GM12878 (cell line): ENCODE data around the gene PGGT1B. TPM values are rescaled to one million over a fixed set of nuclear protein-coding genes. Genes with fewer than 3 reads are reported as not detected.

Source experiments
- ATAC-seq: fragments of 200-7000 bp; cut with Tn5 transposase; 3 replicates; pipeline ENCODE4 v1.9.1; 2020; ENCODE audit warnings: mild to moderate bottlenecking, moderate library complexity
- BruUV-seq: library from RNA; stranded (reverse); fragments of 400-500 nt; replicated peaks from 2 replicates; lab custom pipeline; 2021; lab: Mats Ljungman, UMichigan
- CTCF ChIA-PET: fragments of 300-600 bp; sonication (Branson Sonifier 250); formaldehyde crosslinking; extraction: SDS; loops from one replicate; lab custom pipeline; 2021; ENCODE audit warnings: inconsistent platforms; lab: Yijun Ruan, JAX
- POLR2A ChIA-PET: fragments of 350-600 bp; formaldehyde crosslinking; extraction: SDS; loops from one replicate; lab custom pipeline; 2021; ENCODE audit warnings: inconsistent platforms; lab: Charles Lee
- RAD21 ChIA-PET: fragments of 300-600 bp; sonication (Branson Sonifier 250); formaldehyde crosslinking; loops from one replicate; lab custom pipeline; 2023; ENCODE audit warnings: antibody characterized with exemption; ENCODE audit not compliant: unreplicated experiment; lab: Charles Lee
- SMC1A ChIA-PET: fragments of 300-600 bp; sonication (Branson Sonifier 250); formaldehyde crosslinking; loops from one replicate; lab custom pipeline; 2023; ENCODE audit not compliant: unreplicated experiment, uncharacterized antibody; lab: Charles Lee
- DNase-seq: peaks from one replicate; pipeline ENCODE4 v3.0.0-alpha.2; 2011; ENCODE audit warnings: low read depth, low spot score
- FAIRE-seq: peaks from 3 replicates; lab custom pipeline; 2011; peaks lifted over from hg19 to GRCh38; lab: Jason Lieb, UNC
- H2AFZ ChIP-seq: 2 replicates; pipeline ENCODE4 v1.6.0; 2011; ENCODE audit warnings: low read depth, low read length, control low read depth; ENCODE audit not compliant: control insufficient read depth
- H3K27ac ChIP-seq: 2 replicates; pipeline ENCODE4 v1.5.1; 2011; ENCODE audit warnings: control low read depth; ENCODE audit not compliant: control insufficient read depth, insufficient read depth
- H3K27me3 ChIP-seq, 2 experiments: replicated peaks in 1 of 2; 2 replicates each; pipeline versions ENCODE4 v1.6.0 to v1.6.1; 2011; ENCODE audit warnings: low read length in 1 of 2; ENCODE audit not compliant: control insufficient read depth in 2 of 2, insufficient read depth in 2 of 2
- H3K36me3 ChIP-seq, 2 experiments: 2 replicates each; pipeline ENCODE4 v1.5.1; 2011; ENCODE audit warnings: low read length in 1 of 2; ENCODE audit not compliant: control insufficient read depth in 2 of 2, insufficient read depth in 2 of 2
- H3K4me1 ChIP-seq: 2 replicates; pipeline ENCODE4 v1.6.1; 2011; ENCODE audit warnings: mild to moderate bottlenecking, low read length, moderate library complexity, mixed read lengths; ENCODE audit not compliant: control insufficient read depth, insufficient read depth
- H3K4me2 ChIP-seq: 2 replicates; pipeline ENCODE4 v1.6.0; 2011; ENCODE audit warnings: control low read depth; ENCODE audit not compliant: control insufficient read depth, insufficient read depth
- H3K4me3 ChIP-seq: fragments of 200-600 bp; sonication (generic); 2 replicates; pipeline ENCODE4 v1.5.1; 2016
- H3K79me2 ChIP-seq: 2 replicates; pipeline ENCODE4 v1.6.0; 2011; ENCODE audit warnings: low read length; ENCODE audit not compliant: control insufficient read depth, insufficient read depth
- H3K9ac ChIP-seq: 2 replicates; pipeline ENCODE4 v1.8.0; 2011; ENCODE audit warnings: low read length, control low read depth, mixed read lengths; ENCODE audit not compliant: control insufficient read depth, insufficient read depth
- H3K9me3 ChIP-seq: replicated peaks from 3 replicates; pipeline ENCODE4 v1.5.1; 2011; ENCODE audit warnings: mild to moderate bottlenecking, low read length; ENCODE audit not compliant: control insufficient read depth, insufficient read depth
- H4K20me1 ChIP-seq: 2 replicates; pipeline ENCODE4 v1.6.0; 2011; ENCODE audit not compliant: control insufficient read depth, insufficient read depth
- ATF2 ChIP-seq: IDR thresholded peaks from 2 replicates; pipeline ENCODE4 v1.6.1; 2012; ENCODE audit warnings: low read length, inconsistent platforms
- BCL3 ChIP-seq: IDR thresholded peaks from 2 replicates; pipeline ENCODE4 v1.6.1; 2011; ENCODE audit warnings: borderline replicate concordance, low read depth, mild to moderate bottlenecking, moderate library complexity, low read length; ENCODE audit not compliant: insufficient read depth, poor library complexity, severe bottlenecking
- ETV6 ChIP-seq, 2 experiments: fragments of 450-650 bp in 1 of 2; IDR thresholded peaks in 1 of 2; conservative IDR thresholded peaks in 1 of 2; 2 replicates each; pipeline ENCODE4 v1.6.1; 2014; ENCODE audit warnings: antibody characterized with exemption in 1 of 2, borderline replicate concordance in 1 of 2, low read depth in 1 of 2, mild to moderate bottlenecking in 1 of 2, moderate library complexity in 1 of 2
- IKZF2 ChIP-seq, 2 experiments: fragments of 450-650 bp; IDR thresholded peaks; 2 replicates each; pipeline ENCODE4 v1.6.1; 2017; ENCODE audit warnings: mild to moderate bottlenecking in 2 of 2, moderate library complexity in 2 of 2
- LARP7 ChIP-seq: fragments of 450-650 bp; IDR thresholded peaks from 2 replicates; pipeline ENCODE4 v1.6.1; 2017; ENCODE audit warnings: mild to moderate bottlenecking
- MEF2A ChIP-seq: IDR thresholded peaks from 2 replicates; pipeline ENCODE4 v1.6.1; 2011; ENCODE audit warnings: low read depth, mild to moderate bottlenecking, low read length, moderate library complexity; ENCODE audit not compliant: insufficient read depth
- PAX8 ChIP-seq: fragments of 450-650 bp; IDR thresholded peaks from 2 replicates; pipeline ENCODE4 v1.6.1; 2017; ENCODE audit warnings: mild to moderate bottlenecking, moderate library complexity
- RB1 ChIP-seq: fragments of 450-650 bp; formaldehyde crosslinking; IDR thresholded peaks from 2 replicates; pipeline ENCODE4 v1.6.1; 2017; ENCODE audit warnings: mild to moderate bottlenecking, borderline replicate concordance
- RUNX3 ChIP-seq: IDR thresholded peaks from 2 replicates; pipeline ENCODE4 v1.6.1; 2012; ENCODE audit warnings: low read length, inconsistent platforms
- TBL1XR1 ChIP-seq: IDR thresholded peaks from 2 replicates; pipeline ENCODE4 v1.6.1; 2012; ENCODE audit warnings: low read depth, low read length, improper control_type of control experiment
- TCF3 ChIP-seq: IDR thresholded peaks from 2 replicates; pipeline ENCODE4 v1.6.1; 2012; ENCODE audit warnings: low read depth, mild to moderate bottlenecking, low read length, borderline replicate concordance; ENCODE audit not compliant: insufficient read depth
- USF1 ChIP-seq: IDR thresholded peaks from 2 replicates; pipeline ENCODE4 v1.6.1; 2011; ENCODE audit warnings: borderline replicate concordance, low read depth, mild to moderate bottlenecking, moderate library complexity, mixed read lengths, low read length; ENCODE audit not compliant: insufficient read depth; ENCODE audit errors: extremely low read length
- in situ Hi-C: fragments of 300-500 bp; cut with MboI; formaldehyde crosslinking; loops from 9 replicates; pipeline ENCODE4 v1.14.3; 2018; ENCODE audit warnings: mixed read lengths
- intact Hi-C: fragments of 100-400 bp; cut with micrococcal nuclease; formaldehyde crosslinking; loops from one replicate; pipeline ENCODE4 v1.14.2; 2022; ENCODE audit not compliant: unreplicated experiment
- polyA plus RNA-seq, 11 experiments: library from polyadenylated mRNA; depleted of rRNA in 4 of 11; unstranded in 6 of 11; stranded (reverse) in 5 of 11; fragments of >200 nt; fragmentation: Nextera tagmentation in 4 of 11; fragmentation: Illumina TruSeq in 1 of 11; extraction: Ambion mirVana in 4 of 11; extraction: Trizol in 1 of 11; gene quantifications; 1 replicate in 1 of 11; 2 replicates in 10 of 11; pipeline versions ENCODE4 v1.2.1 to v1.2.3, GENCODE V29; 2011 to 2016; ENCODE audit warnings: inconsistent platforms in 2 of 11, missing spikeins in 2 of 11, low read depth in 1 of 11
- total RNA-seq, 4 experiments: library from RNA; depleted of rRNA in 3 of 4; stranded (reverse); fragments of >200 nt in 3 of 4; fragmentation: Illumina TruSeq in 1 of 4; extraction: Trizol in 1 of 4; gene quantifications; 2 replicates each; pipeline versions ENCODE4 v1.2.1 to v1.2.3, GENCODE V29; 2013 to 2021

The PGGT1B gene
- total and polyA plus RNA-seq, 10 of the 15 experiments (the other 5 are each of a cell fraction or from before 2014, with no cell fraction given): 5.0 to 38.4 (median 13.9) TPM

GRCh38 chr5:115186794-115187193 lies 75.9 kb downstream of the PGGT1B start:
- TF ChIP-seq TCF3 (no peak), PAX8 (no peak), USF1 (no peak), ATF2 (no peak), RB1 (no peak), IKZF2 (IDR thresholded peaks at IDR 0.05) (no peak), BCL3 (no peak), MEF2A (no peak), TBL1XR1 (no peak), LARP7 (no peak), ETV6 (conservative IDR thresholded peaks at IDR 0.05 in 1 of 2, IDR thresholded peaks at IDR 0.05 in 1 of 2; ENCODE audit: borderline replicate concordance in 1 of 2, low read depth in 1 of 2) (no peak), RUNX3 (no peak)
- Histone ChIP-seq H3K4me3 (no peak overlapping the region), H3K36me3 (no peaks in the 10 kb centered on the region), H3K9me3 (no peaks in the 10 kb centered on the region), H3K9ac (no peak overlapping the region), H3K79me2 (no peaks in the 10 kb centered on the region), H2AFZ (no peak overlapping the region), H3K27ac (no peak overlapping the region), H3K4me2 (no peak overlapping the region), H3K4me1 (no peaks in the 10 kb centered on the region), H3K27me3 (peaks cover 0 to 2% of the 10 kb centered on the region in 2 experiments; a peak in 2 of 4 replicates), H4K20me1 (no peaks in the 10 kb centered on the region)
- FAIRE-seq: no peak
- no peak for DNase-seq
- RAD21 ChIA-PET: no interaction called here
- SMC1A ChIA-PET: interaction anchor here (0.6 to 1.5 kb wide), 4 partner anchors 10 to 321 kb away, joined by 3 to 6 read pairs (median 4); no protein-coding TSS in a partner anchor
- CTCF ChIA-PET: no interaction called here
- no TSS peak for BruUV-seq
- no peak for ATAC-seq
- in situ Hi-C loops: no loop called here
- intact Hi-C loops: no loop called here
- POLR2A ChIA-PET: no interaction called here
